NCI-H2029 treated with DMSO at 0.1 percent for 48 hours (cell line): Measurements from ENCODE around the gene RBSN.

Experiments
- DNase-seq: peaks from one replicate; lab custom pipeline; 2025; lab: John Stamatoyannopoulos, UW

RBSN gene

DNA sequence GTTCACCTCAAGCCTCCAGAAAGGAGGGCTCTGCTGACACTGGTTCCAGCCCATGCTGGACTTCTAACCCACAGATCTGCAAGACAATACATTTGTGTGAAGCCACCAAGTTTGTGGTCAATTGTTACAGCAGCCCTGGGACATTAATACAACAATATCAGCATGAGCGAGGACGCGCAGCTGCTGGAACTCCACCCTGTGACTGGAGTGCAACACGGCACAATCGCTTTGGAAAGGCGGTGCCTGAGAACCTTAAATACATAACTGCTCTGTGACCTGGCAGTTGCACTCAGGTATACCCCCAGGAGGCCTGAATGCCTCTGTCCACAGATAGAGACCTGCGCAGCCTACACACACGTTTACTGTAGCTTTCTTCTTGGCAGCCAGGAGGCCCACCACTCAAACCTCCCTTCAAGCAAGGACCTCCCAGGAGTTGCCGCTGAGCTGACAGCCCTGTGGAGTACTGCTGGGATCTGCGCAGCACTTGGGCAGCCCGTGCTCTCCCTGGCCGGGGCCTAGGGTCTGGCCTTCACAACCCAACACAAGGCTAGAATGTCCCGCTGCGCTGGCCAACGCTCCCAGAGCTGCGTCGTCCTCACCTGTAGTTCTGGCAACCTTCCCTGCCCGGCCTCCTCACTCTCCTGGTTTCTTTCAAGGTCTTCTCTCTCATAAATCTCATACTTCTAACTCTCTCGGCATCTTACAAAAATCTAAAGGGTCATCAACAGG lies 42.1 kb downstream of the RBSN start:
- no peak for DNase-seq

- no peak for DNase-seq
Observed at GRCh38 chr3:15055019-15055557, 43.9 kb downstream of the RBSN start.

DNA sequence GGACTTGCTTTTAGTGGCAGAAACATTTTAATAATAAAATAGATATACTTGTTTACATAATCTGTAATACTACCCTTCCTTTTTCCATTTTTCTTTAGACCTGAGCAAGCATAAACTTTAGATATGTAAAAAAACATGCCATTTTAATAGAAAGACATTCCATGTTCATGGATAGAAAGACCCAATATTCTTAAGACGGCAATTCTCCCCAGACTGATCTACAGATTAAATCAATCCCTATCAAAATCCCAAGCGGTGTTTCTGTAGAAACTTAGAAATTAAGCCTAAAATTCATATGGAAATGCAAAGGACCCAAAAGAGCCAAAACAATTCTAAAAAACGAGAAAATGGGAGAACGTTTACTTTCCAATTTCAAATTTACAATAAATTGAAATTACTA lies 45.4 kb downstream of the RBSN start:
- no peak for DNase-seq

GRCh38 chr3:15052335-15053242 lies 46.4 kb downstream of the RBSN start:
- DNase-seq = no peak

DNA sequence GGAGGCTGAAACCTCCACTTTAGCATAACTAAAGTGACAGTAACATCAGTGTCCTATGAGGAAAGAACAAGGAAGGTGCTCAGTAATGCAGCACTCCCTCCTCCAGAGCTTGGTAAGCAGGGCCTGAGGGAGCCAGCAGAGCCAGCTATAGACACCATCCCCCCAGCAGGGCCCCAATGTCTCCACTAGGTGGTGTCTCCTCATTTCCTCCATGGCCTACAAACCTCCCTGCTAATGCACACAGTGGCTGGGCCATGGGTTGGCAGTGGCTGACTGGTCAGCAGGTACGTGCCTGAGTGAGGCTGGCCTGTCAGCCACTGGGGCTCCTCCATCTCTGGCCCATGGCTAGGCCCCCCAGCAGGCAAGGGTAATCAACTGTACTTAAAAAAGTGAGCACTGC lies 47.4 kb downstream of the RBSN start:
- no peak for DNase-seq

DNA sequence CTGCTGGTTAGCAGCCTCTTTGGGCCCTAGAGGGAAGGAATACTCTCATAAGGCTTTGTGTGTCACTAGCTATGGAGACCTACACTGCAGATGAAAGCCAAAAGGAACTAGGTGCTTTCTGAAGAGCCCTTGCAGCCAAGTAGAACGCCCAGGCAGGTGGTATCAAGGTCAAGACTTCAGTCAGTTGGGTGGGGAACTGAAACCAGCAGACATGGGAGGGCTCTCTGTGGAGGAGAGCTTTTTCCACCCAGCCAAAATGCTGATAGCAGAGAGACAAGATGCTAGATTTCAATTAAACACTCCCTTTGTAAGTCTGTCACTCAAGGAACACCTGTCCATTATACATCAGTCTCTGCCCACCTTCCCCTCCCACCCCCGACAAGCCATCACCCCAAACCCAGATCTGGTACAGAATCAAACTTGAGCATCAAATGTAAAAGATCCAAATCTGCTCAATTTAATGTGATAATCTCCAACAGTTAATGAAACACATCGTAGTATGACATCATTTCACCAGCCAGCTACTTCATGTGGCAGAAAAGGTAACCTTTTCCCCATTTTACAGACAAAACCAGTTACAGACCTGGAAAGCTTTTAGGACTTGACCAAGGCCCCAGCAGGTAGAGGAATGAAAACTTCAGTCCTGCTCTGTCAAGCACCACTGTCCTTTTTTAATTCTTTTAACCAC lies 48.4 kb downstream of the RBSN start:
- DNase-seq = no peak

GRCh38 chr3:15049584-15049983 lies 49.4 kb downstream of the RBSN start:
- DNase-seq = no peak

- no peak for DNase-seq
Observed at GRCh38 chr3:15045667-15046066, 53.3 kb downstream of the RBSN start.

DNA sequence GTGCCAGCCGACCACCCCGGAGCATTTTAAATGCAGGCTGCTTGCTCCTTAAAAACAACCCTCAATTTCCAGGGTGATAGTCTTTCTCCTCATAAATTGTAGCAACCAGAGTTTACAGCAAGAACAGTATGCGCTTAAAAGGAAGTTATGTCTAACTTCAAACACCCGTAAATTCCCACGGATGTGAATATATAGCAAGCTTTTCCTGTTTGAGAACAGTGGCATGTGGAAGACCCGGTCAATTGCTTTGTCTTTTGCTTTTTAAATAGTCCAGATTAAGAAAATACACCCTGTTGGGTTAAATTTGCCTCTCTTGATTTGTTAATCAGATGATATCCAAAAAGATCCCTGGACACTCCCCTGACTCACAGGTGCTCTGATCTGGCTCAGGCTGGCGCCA lies 54.6 kb downstream of the RBSN start:
- DNase-seq = no peak

GRCh38 chr3:15043408-15044171 lies 55.4 kb downstream of the RBSN start:
- no peak for DNase-seq

DNA sequence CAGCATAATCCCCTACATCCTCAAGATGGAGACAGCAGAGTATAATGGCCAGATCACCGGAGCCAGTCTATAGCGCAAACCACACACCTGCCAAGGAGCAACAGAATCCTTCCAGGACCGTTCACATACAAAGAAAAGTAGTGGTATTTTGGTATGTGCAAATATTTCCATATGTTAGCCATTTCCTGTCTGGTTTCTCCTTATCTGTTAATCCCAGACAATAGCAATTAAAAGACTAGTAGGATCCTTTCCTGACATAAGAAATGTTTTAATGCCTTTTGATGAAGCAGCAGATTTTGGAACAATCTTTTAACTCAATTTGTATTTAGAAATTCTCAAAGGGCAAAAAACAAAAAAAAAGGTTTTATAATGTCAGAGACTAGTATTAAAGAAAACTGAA lies 56.0 kb downstream of the RBSN start:
- DNase-seq = no peak

DNA sequence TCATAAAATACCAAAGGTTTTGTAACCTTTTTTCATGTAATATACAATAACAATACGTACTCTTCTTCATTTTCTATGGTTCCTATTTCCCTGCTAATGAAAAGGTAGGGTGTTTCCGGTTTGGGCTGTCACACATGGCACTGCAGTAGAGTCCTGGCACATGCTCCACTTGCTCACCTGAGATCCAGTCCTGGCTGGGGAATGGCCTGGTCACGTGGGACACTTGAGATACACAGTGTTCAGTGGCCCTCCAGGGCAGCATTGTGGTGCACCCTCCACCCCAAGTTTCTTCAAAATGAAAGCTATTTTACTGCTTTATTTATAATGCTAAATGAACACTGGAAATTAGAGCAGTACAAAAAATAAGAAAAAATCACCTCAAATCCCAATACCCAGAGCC lies 57.0 kb downstream of the RBSN start:
- peak; percentile 17 for DNase-seq

- DNase-seq = no peak
Observed at GRCh38 chr3:15040844-15041243, 58.1 kb downstream of the RBSN start.

DNA sequence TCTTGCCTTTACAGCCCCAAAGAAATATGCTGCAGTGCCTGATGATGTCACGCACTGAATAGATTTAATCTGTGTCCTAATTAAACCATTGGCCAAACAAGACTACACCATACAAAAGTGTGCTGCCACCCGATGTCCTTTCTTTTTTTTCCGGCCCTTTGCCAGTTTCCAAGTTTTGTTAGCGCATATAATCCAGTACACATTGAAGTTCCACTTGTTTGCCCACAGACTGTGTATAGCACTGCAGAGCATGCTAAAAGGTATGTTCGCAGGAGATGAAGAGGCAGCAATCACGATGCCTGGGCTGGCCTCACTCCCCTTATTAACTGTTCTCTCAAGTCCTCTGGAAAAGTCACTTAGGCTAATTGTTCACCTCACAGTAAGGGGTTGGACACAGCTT lies 60.6 kb downstream of the RBSN start:
- no peak for DNase-seq

DNA sequence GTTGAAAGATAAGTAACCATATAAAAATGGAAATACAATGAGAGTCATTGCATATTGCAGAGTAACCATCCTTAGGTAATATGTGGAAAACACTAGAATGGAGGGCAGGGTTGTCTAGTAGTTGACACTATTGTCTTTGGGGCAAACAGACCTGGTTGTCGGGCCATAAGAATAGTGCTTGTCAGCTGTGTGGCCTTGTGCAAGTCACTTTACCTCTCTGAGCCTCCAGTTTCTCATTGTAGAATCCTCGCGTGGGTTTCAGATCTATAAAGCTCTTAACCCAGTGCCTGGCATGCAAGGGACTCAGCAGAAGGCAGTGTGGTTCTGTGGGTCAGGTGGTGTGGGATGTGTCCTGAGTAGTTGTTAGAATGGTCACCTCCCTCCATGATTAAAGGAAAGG lies 65.8 kb downstream of the RBSN start:
- no peak for DNase-seq

DNA sequence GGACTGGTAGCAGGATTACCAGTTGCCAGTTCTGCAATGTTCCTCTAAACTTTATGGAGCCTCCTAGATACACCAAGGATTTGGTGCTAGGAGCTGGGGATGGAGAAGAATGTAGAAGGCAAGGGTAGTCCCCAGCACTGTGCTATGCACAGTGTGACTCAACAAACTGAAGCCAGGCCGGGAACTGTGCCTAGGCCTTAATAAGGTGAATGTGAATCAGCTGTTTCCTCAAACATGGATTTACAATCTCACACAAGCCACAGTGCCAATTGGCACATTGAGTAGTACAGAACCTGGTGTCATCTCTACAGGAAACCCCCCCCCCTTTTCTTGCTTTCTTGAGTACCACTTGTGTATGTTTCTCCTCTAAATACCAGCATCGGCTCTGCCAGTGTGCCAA lies 66.3 kb downstream of the RBSN start:
- no peak for DNase-seq

DNA sequence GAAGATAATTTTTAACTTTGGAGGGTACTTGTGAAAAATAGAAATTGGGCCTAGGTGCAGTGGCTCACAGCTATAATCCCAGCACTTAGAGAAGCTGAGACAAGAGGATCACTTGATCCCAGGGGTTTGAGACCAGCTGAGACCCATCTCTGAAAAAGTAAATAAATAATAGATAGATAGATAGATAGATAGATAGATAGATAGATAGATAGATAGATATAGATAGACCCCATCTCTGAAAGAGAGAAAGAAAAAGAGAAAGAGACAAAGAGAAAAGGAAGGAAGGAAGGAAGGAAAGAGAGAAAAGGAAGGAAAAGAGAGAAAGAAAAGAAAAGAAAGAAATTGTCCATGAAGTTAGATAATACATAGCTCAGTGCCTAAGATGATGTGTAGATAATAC lies 69.3 kb downstream of the RBSN start:
- no peak for DNase-seq

DNA sequence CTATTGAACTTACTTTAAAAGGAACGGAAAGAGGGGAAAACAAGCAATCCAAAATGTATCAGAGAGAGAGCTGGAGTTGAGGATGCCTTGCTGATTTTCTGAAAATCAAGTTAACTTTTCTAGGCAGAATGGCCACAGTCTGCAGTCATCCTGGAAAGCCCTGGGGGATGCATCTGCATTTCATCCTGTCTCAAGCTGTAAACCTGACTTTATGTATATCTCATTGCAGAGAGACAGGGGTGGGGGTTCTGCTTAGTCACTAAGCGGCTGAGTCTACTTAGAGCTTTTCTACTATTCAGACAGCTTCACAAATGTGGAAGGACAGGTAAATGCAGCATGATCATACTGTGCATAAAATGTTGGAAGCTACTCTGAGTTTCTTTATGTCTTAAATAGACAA lies 75.2 kb downstream of the RBSN start:
- DNase-seq = no peak

DNA sequence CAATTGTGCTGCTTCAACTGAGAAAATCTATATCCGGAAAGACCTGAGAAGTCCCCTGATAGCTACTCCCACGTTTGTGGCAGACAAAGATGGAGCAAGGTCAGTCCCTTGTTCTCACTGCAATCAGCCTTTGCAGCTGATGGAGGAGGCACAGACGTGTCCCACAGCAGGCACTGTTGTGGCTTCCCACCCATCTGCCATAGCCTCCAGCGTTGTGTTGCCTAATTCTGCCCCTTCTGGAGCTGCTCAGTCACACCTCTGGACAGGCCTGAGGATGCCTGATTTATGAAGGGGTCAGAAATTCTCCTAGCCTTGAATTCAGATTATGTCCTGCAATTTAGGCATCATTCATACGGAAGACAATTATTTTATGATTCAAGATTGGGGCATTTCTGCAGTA lies 75.7 kb downstream of the RBSN start:
- no peak for DNase-seq
